ENCODE measurements around the gene TUBB6.

The TUBB6 gene

GRCh38 chr18:12334863-12335262, 26.8 kb downstream of the TUBB6 start:
- in situ Hi-C loops (cut with HindIII; ENCODE audit: low sequenced_read_pairs): loop anchor here (5.0 kb wide), 1 partner anchor 88 kb away; no protein-coding TSS in a partner anchor

DNA sequence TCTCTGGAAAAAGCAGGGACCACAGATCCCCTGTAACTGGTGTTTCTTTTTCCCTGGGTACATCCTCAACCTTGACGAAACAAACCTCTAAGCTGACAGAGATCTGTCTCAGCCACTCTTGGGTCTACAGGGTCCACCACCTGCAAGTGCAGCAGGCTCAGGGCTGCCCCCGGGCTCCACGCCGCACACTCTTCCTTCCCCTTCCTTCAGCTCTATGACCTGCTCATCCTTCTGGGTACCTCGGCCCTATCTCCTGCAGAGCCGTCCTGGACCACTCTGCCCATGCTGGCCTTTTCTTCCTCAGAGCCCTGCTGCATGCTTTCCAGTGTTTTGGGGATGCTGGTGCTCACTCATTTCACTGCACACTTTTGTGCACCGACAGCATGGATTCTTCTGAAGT, 27.5 kb downstream of the TUBB6 start:
- in situ Hi-C loops (cut with HindIII; ENCODE audit: low sequenced_read_pairs): no loop called here

DNA sequence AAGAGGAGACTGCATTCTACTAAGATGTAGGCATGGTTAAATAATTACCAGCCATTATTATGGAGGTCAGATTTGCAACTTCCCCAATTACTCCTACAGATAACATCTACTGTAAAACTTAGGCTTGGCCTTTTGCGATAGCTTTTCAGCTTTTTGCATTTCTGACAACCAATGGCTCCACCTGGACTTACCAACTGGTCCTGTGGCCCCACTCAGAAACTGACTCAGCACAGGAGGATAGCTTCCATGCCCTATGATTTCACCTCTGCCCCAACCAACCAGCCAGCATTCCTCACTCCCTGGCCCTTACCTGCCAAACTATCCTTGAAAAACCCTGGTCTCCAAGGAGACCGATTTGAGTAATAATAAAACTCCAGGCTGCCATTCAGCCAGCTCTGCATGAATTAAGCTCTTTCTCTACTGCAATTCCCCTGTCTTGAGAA, 28.2 kb downstream of the TUBB6 start:
- in situ Hi-C loops (cut with HindIII; ENCODE audit: low sequenced_read_pairs): no loop called here

DNA sequence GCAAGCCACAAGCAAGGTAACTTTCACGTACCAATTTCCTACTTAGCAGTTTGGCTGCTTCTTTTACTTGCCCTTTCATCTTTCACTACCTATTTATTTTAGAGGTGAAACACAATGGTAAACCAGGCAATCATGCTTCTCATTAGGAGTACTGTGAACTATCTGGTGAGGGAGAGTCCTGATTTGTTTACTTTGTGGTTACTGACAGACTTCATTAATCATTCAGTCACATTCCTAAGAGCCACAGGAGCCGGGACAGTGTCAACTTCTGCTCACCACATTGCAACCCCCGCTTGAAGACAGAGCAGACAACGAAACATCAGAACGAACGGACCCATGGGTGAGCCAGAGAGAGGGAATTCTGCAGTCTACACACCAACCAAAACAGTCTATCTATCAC, 28.8 kb downstream of the TUBB6 start:
- in situ Hi-C loops (cut with HindIII; ENCODE audit: low sequenced_read_pairs): no loop called here

DNA sequence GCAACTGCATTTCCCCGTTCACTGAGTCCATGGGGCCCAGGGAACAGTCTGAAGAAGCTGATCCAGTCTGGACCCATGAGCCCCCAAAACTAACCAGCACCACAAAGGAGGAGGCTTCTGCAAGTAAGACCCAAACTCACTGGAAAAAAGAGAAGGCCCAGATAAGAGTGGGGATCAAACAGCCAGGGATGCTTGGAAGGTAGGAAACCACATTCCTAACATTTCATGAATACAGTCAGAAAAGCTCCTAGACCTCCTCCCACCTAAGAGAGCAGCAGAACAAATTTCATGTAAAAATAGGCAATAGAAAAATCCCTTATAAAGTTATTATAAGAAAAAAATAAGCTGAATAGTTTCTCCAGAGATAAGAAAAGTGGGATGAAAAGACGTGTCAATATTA, 30.3 kb downstream of the TUBB6 start:
- in situ Hi-C loops (cut with HindIII; ENCODE audit: low sequenced_read_pairs): no loop called here

DNA sequence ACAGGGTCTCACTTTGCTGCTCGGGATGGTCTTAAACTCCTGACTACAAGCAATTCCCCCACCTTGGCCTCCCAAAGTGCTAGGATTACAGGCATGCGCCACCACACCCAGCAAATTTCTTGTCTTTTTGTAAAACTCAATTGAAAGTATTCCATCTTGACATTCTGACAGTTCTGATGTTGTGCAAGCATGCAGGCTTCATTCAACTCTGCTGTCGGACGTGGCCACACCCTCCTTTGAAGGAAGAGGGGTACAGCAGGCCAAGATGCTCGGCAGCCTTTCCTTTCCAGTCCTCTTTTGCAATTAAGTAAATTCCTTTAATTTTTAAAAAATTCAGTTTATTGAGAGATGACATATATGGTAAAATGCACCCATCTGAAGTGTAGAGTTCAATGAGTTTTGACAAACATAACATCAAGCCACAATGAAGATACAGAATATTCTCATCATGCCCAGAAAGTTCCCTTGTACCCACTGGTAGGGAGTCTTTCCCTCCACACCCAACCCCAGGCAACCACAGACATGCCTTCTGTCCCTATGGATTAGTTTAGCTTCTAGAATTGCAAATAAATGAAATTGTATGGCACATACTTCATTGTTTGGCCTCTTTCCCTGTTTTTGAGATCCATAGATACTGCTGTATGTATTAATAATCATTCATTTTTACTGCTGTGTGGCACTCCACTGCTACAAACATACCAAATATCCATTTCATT, 33.1 kb downstream of the TUBB6 start:
- in situ Hi-C loops (cut with HindIII; ENCODE audit: low sequenced_read_pairs): no loop called here

DNA sequence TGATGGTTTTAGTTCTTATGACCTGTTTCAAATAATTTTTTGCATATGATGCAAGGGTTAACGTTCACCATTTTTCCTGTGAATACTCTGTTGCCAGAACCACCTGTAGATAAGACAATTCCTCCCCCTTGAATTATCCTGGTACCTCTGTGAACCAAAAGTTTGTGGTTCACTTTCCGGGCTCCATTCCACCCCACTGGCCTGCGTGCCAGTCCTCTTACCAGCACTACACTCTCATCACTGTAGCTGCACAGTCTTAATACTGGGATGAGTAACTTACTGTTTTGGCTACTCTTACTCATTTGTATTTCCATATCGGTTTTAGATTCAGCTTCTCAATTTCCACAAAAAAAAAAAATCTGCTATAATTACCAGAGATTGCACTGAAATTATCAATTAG, 34.6 kb downstream of the TUBB6 start:
- in situ Hi-C loops (cut with HindIII; ENCODE audit: low sequenced_read_pairs): no loop called here

DNA sequence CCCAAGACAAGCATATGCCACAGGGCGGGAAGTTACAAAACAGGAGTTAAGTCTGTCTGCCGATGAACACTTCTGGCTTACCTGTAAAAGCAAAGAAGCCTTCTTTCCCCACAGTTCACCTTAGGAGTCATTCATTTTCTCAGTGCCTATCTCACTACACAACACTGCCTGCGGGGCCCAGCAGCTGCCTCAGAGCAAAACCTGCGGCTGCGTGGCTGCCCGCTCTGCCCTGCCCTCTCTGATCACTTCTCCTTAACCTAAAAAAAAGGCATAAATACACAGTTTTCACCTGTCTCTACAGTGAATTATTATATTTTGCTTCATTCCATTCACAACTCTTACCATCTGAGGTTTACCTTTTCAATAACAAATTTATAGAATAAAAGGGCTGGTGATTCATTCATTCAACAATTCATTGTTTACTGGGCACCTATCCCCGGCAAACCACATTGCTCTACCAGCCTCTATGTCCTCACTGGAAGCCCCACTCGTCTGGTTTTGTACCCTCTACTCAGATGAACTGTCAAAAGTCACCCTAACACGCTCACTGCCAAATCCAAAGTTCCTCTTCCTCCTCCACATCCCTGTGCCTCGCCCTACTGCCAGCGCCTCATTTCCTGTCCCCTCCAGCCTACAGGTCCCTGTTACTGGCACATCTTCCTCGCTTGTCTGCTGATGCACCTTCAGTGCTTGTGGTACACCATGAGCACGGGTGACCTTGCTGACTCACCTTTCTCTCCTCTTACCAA, 37.6 kb downstream of the TUBB6 start:
- in situ Hi-C loops (cut with HindIII; ENCODE audit: low sequenced_read_pairs): no loop called here

DNA sequence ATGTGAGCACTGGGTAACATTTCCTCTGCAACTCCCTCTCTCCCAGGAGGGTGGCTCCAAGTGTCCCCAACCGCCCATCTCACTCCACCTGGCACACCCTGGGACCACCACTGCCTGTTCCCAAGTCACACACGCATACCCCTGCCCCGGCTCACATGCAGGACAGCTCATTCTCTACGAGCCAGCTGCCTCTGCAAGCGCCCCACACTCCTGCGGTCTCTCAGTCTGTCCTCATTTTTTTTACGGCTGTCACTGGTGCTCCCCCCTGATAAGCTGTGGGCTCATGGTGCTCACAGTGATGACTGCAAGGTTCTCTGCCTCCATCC, 38.2 kb downstream of the TUBB6 start:
- in situ Hi-C loops (cut with HindIII; ENCODE audit: low sequenced_read_pairs): no loop called here

GRCh38 chr18:12347895-12348294, 39.9 kb downstream of the TUBB6 start:
- in situ Hi-C loops (cut with HindIII; ENCODE audit: low sequenced_read_pairs): no loop called here

GRCh38 chr18:12352188-12352587, 44.1 kb downstream of the TUBB6 start:
- in situ Hi-C loops (cut with HindIII; ENCODE audit: low sequenced_read_pairs): no loop called here

GRCh38 chr18:12359515-12359927, 51.5 kb downstream of the TUBB6 start:
- in situ Hi-C loops (cut with HindIII; ENCODE audit: low sequenced_read_pairs): no loop called here

DNA sequence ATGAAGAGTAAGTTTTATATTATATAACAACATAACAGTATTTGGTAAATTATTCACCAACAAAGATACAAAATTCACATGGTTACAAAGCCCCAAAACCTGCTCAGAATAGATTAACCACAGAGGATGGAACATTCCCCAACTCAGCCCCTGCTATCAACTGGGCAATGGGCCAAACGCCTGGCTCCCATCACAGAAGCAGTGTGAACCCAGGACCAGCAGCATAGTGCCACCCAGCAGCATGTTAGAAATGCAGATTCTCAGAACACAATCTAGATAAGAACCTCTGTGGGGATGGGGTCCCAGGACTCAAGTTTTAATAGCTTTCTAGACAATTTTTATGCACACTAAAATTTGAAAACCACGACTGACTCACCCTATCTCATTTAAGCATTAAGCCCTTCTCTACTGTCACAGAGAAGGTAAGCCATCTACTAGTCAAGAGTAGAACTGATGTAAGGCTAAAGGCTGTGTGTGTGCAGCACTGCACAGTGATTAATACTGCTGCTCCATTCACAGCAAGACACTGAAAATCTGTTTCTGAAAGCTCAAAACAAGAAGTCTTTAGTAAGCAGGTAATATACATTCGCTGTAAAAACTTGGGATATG, 53.8 kb downstream of the TUBB6 start:
- in situ Hi-C loops (cut with HindIII; ENCODE audit: low sequenced_read_pairs): no loop called here

GRCh38 chr18:12362473-12363174, 54.6 kb downstream of the TUBB6 start:
- in situ Hi-C loops (cut with HindIII; ENCODE audit: low sequenced_read_pairs): no loop called here

GRCh38 chr18:12366379-12366778, 58.3 kb downstream of the TUBB6 start:
- in situ Hi-C loops (cut with HindIII; ENCODE audit: low sequenced_read_pairs): loop anchor here (5.0 kb wide), 1 partner anchor 39 kb away; no protein-coding TSS in a partner anchor

GRCh38 chr18:12366784-12367183, 58.7 kb downstream of the TUBB6 start:
- in situ Hi-C loops (cut with HindIII; ENCODE audit: low sequenced_read_pairs): loop anchor here (5.0 kb wide), 1 partner anchor 39 kb away; no protein-coding TSS in a partner anchor

- in situ Hi-C loops (cut with HindIII; ENCODE audit: low sequenced_read_pairs): loop anchor here (5.0 kb wide), 1 partner anchor 42 kb away; no protein-coding TSS in a partner anchor
These were observed 61.2 kb downstream of the TUBB6 start for GRCh38 chr18:12369211-12369610.

DNA sequence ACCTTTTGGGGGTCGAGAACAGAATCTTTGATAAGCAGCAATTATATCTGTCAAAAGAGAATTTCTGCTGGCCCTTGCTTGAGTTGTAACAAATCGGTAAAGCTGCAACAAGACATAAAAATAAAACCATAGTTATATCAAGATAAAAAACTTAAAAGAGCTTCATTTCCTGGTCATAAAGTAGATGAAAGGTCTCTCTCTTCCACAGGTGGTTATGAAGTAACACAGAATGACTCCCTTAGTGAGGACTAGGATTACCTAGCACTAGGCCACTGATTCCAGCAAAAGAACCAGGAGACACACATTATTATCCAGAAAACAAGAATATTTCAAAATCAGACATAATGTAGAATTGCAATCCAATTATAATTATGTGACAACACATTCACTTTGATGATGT, 63.5 kb downstream of the TUBB6 start:
- in situ Hi-C loops (cut with HindIII; ENCODE audit: low sequenced_read_pairs): no loop called here

- in situ Hi-C loops (cut with HindIII; ENCODE audit: low sequenced_read_pairs): no loop called here
These were observed 64.4 kb downstream of the TUBB6 start for GRCh38 chr18:12372406-12372805.

- in situ Hi-C loops (cut with HindIII; ENCODE audit: low sequenced_read_pairs): no loop called here
These were observed 65.2 kb downstream of the TUBB6 start for GRCh38 chr18:12373116-12373770.

DNA sequence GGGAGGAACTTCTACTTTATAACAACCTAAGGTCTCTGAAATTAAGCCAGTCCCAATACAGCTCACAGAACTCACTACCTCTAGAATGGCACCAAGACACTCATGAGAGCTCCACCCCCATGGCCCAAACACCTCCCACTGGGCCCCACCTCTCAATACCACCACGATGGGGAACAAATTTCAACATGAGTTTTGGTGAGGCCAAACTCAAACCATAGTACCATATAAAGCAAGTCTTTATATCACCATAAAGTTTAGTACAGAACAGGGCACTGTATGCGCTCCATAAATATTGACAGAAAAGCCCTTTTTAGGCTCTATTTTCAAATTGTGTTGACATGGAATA, 65.7 kb downstream of the TUBB6 start:
- in situ Hi-C loops (cut with HindIII; ENCODE audit: low sequenced_read_pairs): no loop called here
